Bronchial epithelial cell (primary cell): ENCODE measurements around the gene CYP2R1. TPM values are rescaled to one million over a fixed set of nuclear protein-coding genes. Genes with fewer than 3 reads are reported as not detected.

ENCODE experiments used
- DNase-seq: peaks from one replicate; pipeline ENCODE4 v3.0.0-alpha.2; 2010; ENCODE audit warnings: low read depth
- FAIRE-seq: peaks from 2 replicates; lab custom pipeline; 2011; peaks lifted over from hg19 to GRCh38; lab: Jason Lieb, UNC
- H3K27me3 ChIP-seq: 2 replicates; pipeline ENCODE4 v1.5.1; 2011; ENCODE audit warnings: low read length; ENCODE audit not compliant: control insufficient read depth, insufficient read depth
- H3K36me3 ChIP-seq: 2 replicates; pipeline ENCODE4 v1.5.1; 2011; ENCODE audit warnings: low read length; ENCODE audit not compliant: control insufficient read depth, insufficient read depth
- H3K4me3 ChIP-seq: 2 replicates; pipeline ENCODE4 v1.5.1; 2011; ENCODE audit warnings: mild to moderate bottlenecking, low read depth, low read length, control low read depth
- CTCF ChIP-seq: IDR thresholded peaks from 2 replicates; pipeline ENCODE4 v1.5.1; 2011; ENCODE audit warnings: mild to moderate bottlenecking, moderate library complexity, low read length, control low read depth, inconsistent platforms; ENCODE audit not compliant: insufficient read depth, severe bottlenecking
- total RNA-seq: library from RNA; depleted of rRNA; stranded (reverse); fragments of >200 nt; gene quantifications from 2 replicates; pipeline ENCODE4 v1.2.1, GENCODE V29; 2014

The CYP2R1 gene
- total RNA-seq, 1 donor from 2014 or later, result 24.7 TPM

DNA sequence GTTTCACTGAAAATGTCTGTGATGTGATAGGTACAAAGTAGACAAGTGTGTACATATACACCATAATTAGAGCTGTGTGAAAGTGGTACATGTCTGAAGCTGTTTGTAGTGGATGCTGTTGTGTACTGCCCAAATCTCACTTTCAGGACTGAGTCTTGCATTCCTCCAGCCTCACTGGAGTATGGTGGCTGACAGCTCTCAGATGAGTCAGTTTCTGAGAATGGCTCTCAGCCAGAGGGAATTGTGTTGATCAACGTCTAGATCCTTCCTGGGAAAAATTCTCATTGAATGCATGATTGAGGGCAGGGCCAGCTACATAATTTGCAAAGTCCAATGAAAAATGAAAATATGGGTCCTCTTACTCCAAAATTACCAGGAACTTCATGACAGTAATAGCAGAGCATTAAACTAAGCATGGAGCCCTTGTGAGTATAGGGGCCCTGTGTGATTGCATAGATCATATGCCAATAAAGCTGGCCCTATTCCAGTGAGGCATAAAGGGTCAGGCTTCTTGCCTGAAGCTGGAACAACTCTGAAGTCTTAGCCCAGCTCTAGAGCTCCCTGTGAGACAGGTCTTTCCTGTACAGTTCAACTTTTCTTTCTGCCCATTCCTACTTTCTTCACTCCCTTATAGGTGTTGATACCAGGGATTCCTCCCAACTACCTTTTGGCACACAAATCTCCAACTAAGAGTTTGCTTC lies 10.8 kb upstream of the CYP2R1 start:
- DNase-seq (peak; percentile 82), FAIRE-seq (peak; percentile 60)
- TF ChIP-seq CTCF, result no peak
- H3K27me3 ChIP-seq, result peaks cover 4% of the 10 kb centered on the region
- no peaks in the 10 kb centered on the region for H3K36me3 ChIP-seq
- no peak overlapping the region for H3K4me3 ChIP-seq

DNA sequence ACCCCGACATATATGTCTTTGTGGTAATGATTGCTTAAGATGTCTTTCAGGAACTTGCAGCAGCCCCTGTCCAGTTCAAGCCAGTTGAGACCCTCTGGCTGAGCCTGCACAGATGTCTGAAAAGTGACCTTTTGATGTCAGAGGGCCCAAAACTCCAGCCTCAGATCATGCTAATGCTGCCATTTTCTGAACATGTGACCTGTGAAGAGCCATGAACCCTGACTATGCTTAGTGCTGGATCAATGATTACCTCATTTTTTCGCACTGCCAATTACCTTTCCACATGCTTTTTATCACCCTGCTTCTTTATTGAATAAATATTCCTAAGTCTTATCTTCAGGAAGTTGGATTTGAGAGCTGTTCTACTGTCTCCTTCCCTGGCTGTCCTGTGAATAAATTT lies 6.9 kb upstream of the CYP2R1 start:
- no peaks in the 10 kb centered on the region for H3K27me3 ChIP-seq
- no peak overlapping the region for H3K4me3 ChIP-seq
- FAIRE-seq (no peak), DNase-seq (no peak)
- no peak for TF ChIP-seq CTCF
- no peaks in the 10 kb centered on the region for H3K36me3 ChIP-seq

DNA sequence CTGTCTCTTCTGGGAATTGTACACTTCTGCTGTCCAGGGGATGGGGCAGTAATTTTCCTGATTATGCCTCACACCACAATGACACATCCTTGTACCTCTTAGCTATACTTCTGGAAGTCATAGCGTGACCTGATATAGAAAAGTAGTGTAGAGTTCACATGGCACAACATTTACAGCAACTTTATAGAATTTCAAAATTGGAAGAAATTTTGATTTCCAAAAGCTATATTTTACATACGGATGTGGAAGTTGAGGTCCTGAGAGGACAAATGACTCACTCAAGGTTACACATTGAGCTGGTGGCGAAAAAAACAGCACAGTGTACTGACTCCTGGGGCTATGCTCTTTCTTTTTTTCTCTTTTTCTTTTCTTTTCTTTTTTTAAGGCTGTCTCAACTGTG lies 6.3 kb upstream of the CYP2R1 start:
- Histone ChIP-seq H3K27me3 (no peaks in the 10 kb centered on the region), H3K36me3 (no peaks in the 10 kb centered on the region), H3K4me3 (no peak overlapping the region)
- DNase-seq (no peak), FAIRE-seq (no peak)
- no peak for TF ChIP-seq CTCF

GRCh38 chr11:14894657-14895598 lies 2.9 kb upstream of the CYP2R1 start:
- H3K36me3 ChIP-seq, result no peaks in the 10 kb centered on the region
- DNase-seq (peak; percentile 46), FAIRE-seq (no peak)
- TF ChIP-seq CTCF, result no peak
- H3K4me3 ChIP-seq, result no peak overlapping the region
- no peaks in the 10 kb centered on the region for H3K27me3 ChIP-seq

DNA sequence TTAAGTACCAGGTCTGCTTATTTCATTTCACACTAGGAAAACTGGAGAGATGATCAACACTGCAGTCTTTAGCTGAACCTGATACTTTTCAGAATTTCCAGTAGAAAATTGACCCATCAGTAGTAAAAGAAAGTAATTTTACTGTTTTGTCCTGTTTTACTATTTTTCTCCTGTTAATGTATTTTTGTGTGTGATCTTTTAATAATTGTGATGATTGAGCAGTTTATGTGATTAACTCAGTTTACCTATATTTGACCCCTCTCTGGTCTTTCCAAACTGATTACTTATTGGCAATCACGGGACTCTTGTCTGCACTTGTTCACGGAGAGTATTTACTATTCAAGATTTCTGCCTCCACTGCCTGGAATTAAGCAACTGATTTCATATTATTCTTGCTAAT lies 546 bp upstream of the CYP2R1 start:
- no peak for TF ChIP-seq CTCF
- no peaks in the 10 kb centered on the region for H3K27me3 ChIP-seq
- peak overlapping the region; percentile 87 for H3K4me3 ChIP-seq
- no peak for DNase-seq
- no peaks in the 10 kb centered on the region for H3K36me3 ChIP-seq
- no peak for FAIRE-seq
